Measurements from ENCODE around the gene SULT6B1.

GRCh38 chr2:37196320-37197195, 8.1 kb upstream of the SULT6B1 start, which contains the start of gene CEBPZOS:
- TF ChIP-seq CTCF (IDR thresholded peaks at IDR 0.05) (no peak), POLR2A (IDR thresholded peaks at IDR 0.05) (peak; percentile 80)
